8988T (cell line): ENCODE measurements around the gene RAB8A.
A peak's percentile ranks its signal among the peaks of the same experiment; 100 is the strongest.
"Not testable (repeated sequence)": the region's sequence is repeated elsewhere in the genome, so short reads cannot be mapped to it uniquely, and the experiment has no call there.

Source experiments
- DNase-seq: peaks from one replicate; pipeline ENCODE4 v3.0.0; 2011

The RAB8A gene

DNA sequence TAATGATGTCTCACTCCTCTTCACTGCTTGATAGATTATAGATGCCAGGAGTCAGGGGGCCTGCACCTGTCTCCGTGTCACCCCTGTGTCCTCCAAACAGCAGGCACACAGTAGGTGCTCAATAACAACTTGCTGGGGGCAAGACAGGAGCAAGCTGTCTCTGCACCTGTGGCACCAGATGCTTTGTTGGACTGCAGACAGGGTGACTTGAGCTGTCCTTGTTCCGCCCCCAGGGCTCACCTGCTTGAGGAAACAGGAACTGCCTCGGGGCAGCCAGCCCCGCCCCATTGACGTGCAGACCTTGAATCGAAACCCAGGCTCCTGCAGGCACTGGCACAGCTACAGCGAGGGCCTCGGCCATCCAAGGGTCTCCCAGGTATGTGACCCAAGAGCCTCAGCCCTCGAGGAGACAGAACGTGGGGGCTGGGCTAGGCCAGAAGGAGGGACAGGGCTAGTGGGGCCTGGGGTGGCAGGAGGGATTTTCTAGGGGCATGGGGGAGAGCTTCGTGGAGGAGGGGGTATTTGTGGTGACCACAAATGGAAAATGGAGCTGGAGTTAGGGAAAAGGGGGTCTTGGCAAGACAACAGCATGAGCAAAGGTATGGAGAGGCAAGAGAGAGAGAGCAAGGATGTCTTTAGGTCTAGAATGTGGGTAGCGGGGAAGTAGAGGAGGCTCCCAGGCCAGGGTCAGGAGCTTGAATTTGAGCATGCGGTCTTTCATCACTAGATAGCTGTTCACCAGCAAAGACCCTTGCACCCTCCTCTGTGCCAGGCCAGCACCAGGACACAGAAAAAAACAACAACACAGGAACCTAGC is 31.9 kb downstream of the RAB8A start, which contains the start of gene HSH2D:
TSS of gene HSH2D (plus strand) at position 287 of the 817 bp plus-strand sequence. CDS start 5,066 bp downstream, outside the sequence.
- no peak for DNase-seq

DNA sequence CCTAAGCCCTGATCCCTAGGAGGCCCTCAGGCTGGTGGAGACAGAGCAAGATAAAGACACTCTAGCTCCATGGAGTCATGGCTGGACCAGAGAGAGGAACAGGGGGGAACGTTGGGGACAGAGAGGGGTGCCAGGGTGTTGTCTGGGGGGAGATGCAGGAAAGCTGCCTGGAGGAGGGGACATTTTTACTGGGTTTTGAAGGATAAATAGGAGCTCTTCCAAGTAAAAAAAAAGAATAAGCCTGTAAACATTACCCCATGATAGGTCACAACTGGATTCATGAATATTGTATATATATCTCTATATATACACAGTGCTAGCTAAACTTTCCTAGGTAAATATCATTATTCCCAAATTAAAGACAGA is 32.5 kb downstream of the RAB8A start:
- DNase-seq, result no peak

DNA sequence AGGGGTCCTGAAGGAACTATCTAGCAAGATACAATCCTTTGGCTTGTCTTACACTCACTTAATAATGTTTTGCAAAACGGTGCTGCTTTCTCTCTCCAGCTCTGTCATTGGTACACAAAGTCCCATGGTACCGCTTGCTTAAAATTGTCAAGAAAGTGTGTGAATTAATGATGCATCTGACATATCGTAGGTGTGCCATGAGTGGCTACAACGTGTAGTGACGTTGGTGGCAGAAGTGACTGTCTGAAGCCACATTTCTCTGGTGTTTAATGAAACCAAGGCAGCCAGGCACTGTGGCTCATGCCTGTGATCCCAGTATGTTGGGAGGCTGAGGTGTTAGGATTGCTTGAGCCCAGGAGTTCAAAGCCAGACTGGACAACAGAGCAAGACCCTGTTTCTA is 34.4 kb downstream of the RAB8A start:
- DNase-seq, result no peak

DNA sequence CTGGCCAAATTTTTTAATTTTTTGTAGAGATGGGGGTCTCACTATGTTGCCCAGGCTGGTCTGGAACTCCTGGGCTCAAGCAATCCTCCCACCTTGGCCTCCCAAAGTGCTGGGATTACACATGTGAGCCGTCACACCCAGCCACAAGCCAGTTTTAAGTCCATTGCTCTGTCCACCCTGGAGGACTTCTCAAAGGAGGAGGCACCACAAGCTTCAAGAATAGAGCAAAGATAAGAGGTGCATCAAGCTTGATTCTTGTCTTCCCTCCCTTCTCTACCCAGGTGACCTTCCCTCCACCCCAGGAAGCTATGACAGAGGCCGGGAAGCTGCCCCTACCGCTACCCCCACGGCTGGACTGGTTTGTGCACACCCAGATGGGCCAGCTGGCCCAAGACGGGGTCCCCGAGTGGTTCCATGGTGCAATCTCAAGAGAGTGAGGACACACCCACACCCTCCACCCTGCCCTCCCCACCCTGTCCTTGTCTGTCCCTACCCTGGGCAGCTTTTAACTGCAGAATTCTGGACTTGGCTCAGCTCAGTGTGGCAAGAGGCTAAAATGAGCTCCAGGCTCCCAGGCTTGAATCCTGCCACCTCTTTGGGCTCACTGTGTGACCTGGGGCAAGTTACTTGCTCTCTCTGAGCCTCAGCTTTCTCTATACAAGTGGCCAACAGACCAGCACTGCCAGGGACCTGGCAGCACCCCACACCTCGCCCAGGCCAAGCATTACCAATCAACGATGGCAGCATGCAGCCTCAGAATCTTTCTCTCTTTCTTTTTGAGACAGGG is 36.9 kb downstream of the RAB8A start:
- no peak for DNase-seq

DNA sequence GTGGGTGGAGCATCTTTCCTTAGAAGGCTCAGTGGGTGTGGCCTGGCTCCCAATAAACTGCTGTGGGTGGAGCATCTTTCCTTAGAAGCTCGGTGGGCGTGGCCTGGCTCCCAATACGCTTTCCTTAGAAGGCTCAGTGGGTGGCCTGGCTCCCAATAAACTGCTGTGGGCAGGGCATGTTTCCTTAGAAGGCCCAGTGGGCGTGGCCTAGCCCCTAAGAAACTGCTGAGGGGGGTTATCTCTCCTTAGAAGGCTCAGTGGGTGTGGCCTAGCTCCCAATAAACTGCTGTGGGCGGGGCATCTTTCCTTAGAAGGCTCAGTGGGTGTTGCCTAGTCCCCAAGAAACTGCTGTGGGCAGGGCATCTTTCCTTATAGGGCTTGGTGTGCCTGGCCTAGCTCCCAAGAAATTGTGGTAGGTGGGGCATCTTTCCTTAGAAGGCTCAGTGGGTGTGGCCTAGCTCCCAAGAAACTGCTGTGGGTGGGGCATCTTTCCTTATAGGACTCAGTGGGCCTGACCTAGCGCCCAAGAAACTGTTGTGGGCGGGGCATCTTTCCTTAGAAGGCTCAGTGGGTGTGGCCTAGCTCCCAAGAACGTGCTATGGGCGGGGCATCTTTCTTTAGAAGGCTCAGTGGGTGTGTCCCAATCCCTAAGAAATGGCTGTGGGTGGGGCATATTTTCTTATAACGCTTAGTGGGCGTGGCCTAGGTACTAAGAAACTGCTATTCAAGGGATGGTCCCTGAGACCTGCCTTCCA is 42.1 kb downstream of the RAB8A start:
- no peak for DNase-seq

DNA sequence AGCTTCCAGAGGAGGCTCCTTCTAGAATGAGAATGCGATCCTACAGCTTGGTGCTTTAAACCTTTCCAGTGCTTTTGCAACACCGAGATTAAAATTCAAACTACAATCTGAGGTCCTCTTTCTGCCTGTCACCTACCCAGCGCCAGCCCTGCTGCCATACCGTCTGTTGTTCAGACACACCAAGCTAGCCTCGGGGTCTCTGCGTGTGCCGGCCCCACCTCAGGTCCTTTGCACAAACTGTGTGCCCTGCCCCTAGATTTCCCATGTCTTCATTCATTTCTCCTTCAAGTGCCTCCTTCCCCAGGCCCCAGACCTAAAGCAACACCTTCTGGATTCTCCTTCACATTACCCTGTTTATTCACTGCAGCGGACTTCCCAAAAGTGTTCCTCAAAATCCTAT is 42.9 kb downstream of the RAB8A start:
- no peak for DNase-seq

DNA sequence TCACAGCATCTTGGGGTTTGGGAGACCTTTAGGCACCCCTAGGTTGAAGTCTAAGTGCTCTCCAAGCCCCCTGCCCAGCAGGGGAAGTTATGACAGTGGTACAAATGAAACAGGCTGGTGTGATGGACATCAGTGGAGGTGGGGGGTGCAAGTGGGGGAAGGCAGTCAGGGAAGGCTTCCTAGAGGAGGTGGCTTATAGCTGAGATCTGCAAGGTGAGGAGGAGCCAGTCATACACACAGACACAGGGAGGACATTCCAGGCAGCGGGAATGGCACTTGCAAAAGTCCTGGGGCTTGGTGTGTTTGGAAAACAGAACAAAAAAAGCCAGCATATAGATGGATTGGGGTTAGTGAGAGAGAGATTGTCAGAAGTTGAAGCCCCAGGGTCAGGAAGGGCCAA is 43.4 kb downstream of the RAB8A start:
- DNase-seq, result no peak

DNA sequence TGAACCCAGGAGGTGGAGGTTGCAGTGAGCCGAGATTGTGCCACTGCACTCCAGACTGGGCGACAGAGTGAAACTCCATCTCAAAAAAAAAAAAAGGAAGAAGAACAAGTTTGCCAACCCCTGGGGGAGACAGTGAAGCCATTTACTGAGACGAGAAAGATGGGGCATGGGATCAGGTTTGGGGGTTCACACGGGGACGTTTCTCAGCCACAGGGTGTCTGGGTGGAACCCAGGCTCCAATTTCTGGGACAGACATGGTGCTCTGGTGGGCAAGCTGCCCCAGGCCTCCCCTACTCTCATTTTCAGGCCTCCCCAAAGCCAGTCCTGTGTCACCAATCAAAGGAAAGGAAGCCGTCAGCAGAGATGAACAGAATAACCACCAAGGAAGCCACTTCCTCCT is 45.2 kb downstream of the RAB8A start:
- DNase-seq, result no peak

DNA sequence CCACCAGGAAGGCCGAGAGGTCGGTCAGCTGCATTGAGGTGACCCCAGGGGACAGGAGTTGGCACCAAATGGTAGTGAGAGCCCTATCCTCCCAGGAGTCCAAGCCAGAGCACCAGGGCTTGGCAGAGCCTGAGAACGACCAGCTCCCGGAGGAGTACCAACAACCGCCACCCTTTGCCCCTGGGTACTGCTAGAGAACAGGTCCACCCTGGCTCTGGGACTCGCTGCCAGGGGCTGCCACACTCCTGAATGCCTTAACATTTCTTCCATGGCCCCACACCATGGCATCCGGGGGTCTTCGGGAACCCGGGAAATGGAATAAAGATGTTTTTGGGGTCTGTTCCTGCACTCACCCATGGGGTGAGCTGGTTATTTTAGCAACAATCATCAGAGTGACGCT is 45.9 kb downstream of the RAB8A start:
- no peak for DNase-seq

DNA sequence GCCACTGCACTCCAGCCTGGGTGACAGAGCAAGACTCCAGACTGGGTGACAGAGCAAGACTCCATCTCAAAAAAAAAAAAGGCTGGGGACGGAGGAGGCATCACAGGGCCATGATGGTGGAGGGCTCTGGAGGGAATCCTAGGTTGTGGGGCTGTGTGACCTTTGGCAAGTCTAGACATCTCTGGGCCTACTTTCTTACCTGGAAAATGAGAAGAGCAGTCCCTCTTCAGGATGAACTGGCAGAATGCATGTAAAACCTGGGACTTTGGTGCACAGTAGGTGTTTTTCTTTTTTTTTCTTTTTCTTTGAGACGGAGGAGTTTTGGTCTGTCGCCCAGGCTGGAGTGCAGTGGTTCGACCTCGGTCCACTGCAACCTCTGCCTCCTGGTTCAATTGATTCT is 48.0 kb downstream of the RAB8A start:
- no peak for DNase-seq

DNA sequence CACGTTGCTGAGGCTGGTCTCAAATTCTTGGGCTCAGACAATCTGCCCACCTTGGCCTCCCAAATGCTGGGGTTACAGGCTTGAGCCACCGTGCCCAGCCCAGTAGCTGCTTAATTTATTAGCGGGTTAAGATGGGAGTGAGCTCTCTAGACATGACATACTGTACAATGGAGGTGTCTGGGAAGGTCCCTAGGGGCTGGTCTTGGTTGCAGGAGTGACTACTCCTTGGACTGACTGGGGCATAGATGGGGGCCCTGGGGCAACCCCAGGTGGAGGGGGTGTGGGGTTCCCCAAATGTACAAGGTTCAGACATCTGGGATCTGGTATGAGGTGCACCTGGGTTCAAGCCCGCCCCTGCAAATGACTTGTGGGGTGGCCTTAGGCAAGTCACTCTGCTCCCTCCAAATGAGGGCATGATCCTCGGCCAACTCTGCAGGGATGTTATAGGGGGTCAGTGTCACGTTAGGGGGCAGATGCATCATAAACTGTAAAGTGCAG is 48.8 kb downstream of the RAB8A start:
- DNase-seq, result no peak

DNA sequence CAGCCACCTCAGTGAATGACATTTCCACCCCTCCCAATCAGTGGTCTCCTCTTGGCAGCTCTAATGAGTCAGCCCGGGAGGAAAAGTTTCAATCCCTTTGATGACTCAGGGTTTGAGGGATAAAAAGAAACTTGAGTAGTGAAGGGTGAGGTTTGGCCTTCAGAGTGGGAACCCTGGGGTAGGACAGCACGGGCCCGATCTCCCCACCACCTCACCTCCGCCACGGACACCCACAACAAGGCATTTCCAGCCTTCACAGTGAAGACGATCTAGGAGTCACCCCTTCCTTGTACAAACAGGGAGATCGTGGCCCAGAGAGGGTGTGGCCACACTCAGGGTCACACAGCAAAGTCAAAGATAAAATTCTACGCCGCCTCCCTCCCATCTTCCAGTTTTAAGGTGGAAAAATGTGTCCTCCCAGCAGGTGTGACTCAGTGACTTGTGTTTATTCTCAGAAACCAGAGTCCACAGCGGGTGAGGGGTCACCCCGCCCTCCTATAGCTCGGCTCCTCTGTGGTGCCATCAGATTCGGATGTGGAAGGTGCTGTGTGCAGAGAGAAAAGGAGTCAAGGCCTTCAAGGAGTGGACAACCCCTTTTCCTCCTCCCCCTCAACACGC is 49.4 kb downstream of the RAB8A start:
- DNase-seq, result peak; percentile 34

DNA sequence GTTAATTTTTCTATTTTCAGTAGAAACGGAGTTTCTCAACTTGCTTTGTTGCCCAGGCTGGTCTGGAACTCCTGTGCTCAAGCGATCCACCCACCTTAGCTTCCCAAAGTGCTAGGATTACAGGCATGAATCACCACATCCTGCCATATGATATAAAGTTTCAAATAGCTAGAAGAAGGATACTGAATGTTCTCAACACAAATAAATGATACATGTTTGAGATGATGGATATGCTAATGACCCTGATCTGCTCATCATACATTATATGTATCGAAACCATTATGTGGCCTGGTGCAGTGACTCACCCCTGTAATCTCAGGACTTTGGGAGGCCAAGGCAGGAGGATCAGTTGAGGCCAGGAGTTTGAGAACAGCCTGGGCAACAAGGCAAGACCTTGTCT is 50.2 kb downstream of the RAB8A start:
- no peak for DNase-seq

DNA sequence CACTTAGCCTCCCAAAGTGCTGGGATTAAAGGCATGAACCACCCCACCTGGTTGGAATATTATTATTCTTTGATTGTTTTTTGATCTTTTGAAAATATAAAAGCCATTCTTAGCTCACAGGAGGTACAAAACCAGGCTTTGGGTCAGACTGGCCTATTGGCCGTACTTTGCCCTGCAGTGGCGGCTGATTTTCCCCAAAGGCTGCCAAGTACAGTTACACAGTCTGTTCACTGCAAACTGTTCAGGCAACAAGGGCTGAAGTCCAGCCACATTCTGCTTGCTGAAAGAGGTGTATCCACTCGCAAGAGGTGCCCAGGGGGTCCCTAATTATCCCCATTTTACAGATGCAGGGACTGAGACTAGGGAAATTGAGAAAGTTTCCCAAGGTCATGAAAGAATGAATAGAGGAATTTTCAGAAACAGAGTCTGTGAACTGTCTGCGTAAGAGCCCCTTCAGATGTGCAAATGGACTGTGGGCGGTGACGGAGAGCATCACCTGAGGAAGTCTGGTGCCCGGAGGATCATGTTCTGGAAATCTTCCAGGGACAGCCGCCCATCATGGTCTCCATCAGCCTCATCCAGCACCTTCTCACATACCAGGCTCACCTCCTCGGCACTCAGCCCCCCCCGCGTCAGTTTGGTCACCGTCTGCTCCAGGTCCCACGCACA is 52.7 kb downstream of the RAB8A start:
- DNase-seq, result no peak

DNA sequence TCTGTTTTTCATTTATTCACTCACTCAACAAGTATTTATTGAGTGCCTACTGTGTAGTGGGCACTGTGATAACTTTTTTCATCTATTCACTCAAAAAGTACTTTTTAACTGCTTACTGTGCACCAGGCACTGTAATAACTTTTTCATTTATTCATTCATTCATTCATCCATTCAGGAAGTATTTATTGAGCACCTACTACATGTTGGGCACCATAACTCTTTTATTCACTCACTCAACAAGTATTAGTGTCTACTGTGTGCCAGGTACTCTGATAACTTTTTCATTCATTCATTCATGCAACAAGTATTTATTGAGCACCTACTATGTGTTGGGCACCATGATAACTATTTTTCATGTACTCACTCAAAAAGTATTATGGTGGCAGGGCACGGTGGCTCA is 54.7 kb downstream of the RAB8A start:
- DNase-seq, result no peak

DNA sequence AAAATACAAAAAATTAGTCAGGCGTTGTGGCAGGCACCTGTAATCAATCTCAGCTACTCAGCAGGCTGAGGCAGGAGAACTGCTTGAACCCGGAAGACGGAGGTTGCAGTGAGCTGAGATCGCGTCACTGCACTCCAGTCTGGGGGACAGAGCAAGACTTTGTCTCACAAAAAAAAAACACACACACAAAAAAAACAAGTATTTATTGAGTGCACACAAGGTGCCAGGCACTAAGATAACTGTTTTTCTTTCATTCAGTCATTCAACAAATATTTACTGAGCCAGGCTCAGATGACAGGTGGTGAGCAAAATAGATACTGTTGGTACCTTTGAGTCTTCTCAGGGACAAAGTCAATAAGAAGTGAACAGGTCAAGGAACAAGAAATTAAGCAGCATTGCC is 55.4 kb downstream of the RAB8A start:
- DNase-seq, result no peak

DNA sequence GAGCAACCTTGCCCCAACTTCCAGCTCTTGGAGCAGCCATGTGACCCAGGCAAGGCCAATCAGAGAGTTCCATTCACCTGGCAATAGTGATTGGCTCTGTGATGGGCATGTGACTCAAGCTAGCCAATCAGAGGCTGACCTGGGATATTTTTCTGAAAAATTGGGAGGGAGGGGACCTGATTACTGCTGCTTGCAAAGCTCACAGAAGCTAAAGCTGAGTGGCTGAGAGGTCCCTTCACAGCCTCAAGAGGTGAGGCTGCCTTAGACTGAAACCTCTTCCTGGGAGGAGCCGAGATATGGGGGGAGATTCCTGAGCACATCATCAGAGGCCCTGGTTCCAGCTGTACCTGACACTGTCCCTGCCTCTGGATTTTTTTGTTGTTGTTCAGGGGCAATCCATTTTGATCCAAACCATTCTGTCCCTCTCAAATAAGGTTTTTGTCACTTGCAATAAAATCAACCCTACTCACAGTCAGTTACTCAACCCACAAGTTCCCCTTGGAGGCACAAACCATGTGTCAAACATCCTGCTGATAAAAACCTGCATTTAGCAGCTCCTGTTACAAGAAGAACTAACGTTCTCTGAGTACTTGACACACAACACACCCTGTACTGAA is 56.9 kb downstream of the RAB8A start:
- no peak for DNase-seq

DNA sequence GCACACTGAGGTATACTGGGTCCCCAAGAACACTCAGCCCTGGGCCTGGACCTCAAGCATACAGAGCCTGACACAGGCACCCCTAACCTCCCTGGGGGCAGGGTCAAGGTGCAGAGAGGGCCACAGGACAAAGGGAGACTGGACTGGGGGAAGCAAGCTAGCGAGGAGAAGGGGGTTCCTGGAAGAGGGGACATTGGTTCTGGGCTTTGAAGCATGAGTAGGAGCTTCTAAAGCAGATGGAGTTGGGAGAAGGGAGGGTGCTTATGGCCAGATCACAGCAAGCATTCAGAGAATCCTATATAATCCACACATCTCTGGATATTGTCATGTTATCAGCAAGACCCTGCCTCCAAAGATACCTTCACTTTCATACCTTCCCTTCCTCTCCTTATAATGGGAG is 58.4 kb downstream of the RAB8A start:
- DNase-seq, result no peak

DNA sequence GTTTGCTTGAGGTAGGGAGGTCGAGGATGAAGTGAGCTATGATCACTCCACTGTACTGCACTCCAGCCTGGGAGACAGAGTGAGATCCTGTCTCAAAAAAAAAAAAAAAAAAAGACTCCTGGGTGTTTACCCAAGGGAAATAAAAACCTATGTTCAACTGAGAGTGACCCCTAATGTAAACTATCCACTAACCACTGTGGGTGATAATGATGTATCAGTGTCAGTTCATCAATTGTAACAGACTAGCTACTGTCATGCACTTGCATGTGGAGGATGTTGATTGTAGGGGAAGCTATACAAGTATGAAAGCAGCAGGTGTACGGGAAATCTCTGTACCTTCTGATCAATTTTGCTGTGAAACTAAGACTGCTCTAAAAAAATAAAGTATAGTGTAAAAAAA is 64.3 kb downstream of the RAB8A start:
- DNase-seq, result no peak

DNA sequence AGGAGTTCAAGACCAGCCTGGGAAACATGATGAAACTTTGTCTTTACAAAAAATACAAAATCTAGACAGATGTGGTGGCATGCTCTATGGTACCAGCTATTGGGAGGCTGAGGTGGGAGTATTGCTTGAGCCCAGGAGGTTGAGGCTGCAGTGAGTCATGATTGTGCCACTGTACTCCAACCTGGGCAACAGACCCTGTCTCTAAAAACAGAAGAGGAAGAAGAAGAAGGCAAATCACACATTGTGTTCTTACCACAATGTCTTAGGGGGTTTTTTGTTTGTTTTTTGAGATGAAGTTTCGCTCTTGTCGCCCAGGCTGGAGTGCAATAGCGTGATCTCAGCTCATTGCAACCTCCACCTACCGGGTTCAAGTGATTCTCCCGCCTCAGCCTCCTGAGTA is 67.2 kb downstream of the RAB8A start:
- DNase-seq, result not testable (repeated sequence)

DNA sequence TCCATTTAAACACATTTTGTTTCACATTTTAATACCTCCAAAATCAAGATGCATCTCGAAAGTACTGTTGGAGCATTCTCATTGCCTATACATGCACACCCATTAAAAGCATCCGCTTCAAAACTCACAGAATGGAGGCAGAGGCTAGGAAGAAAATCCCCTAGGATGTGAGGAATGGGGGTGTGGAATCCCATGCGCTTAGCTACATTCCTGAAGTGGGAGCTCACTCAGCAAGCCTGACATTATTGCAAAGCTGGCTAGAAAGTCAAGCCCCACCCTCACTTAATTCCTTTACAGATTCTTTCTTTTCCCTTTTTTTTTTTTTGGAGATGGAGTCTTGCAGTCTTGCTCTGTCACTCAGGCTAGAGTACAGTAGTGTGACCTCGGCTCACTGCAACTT is 68.9 kb downstream of the RAB8A start:
- no peak for DNase-seq
